Inflammatory macrophage treated with lipopolysaccharide for 1 hour (primary cell): Measurements from ENCODE around the gene FASTKD3.
A peak's percentile ranks its signal among the peaks of the same experiment; 100 is the strongest.

ENCODE experiments used
- DNase-seq, 2 donors: peaks; one replicate each; pipeline ENCODE4 v3.0.0-alpha.2; 2020 to 2022

The FASTKD3 gene, protein sequence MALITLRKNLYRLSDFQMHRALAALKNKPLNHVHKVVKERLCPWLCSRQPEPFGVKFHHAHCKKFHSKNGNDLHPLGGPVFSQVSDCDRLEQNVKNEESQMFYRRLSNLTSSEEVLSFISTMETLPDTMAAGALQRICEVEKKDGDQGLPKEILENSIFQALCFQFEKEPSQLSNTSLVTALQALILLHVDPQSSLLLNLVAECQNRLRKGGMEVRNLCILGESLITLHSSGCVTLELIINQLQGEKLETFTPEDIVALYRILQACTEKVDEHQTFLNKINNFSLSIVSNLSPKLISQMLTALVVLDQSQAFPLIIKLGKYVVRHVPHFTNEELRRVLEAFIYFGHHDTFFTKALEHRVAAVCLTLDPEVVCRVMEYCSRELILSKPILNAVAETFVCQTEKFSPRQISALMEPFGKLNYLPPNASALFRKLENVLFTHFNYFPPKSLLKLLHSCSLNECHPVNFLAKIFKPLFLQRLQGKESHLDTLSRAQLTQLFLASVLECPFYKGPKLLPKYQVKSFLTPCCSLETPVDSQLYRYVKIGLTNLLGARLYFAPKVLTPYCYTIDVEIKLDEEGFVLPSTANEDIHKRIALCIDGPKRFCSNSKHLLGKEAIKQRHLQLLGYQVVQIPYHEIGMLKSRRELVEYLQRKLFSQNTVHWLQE

DNA sequence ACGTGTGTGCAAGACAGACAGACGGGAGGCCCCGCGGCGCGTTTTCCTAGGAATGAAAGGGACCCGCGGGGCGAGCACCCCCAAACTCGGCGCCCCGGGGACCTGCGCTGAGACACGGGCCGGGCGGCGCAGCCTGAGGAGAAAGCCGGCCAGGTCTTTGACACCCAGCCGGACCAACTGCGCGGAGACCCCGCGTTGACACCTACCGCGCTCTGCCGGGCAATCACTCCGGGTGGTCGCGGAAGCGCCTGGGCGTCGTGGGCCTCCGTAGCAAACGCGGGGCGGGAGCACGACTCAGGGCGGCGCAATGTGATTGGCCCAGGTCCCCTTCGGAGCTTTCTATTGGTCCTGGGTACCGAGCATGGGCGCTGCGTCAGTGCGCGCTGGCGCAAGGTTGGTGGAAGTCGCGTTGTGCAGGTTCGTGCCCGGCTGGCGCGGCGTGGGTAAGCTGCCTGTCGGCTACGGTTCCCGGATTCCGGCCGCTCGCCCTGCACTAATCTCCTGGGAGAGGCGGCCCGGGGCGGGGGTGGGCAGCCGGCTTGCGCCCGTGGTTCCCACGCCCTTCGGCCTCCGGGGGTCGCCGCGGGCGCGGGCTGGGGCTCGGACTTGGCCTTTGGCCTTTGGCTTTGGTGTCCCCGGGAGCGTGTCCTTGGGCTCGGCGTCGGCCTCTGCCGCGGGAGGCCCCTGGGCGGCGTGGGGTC, at the start of gene FASTKD3, which contains the start of gene MTRR:
Gene FASTKD3, minus strand, starts transcription at position 259 of the 701 bp plus-strand sequence. CDS start 948 bp downstream, outside the sequence.
Gene MTRR, plus strand, starts transcription at position 376 of the 701 bp plus-strand sequence. CDS start 1,647 bp downstream, outside the sequence.
- DNase-seq, result peak; percentile 92 to 94

DNA sequence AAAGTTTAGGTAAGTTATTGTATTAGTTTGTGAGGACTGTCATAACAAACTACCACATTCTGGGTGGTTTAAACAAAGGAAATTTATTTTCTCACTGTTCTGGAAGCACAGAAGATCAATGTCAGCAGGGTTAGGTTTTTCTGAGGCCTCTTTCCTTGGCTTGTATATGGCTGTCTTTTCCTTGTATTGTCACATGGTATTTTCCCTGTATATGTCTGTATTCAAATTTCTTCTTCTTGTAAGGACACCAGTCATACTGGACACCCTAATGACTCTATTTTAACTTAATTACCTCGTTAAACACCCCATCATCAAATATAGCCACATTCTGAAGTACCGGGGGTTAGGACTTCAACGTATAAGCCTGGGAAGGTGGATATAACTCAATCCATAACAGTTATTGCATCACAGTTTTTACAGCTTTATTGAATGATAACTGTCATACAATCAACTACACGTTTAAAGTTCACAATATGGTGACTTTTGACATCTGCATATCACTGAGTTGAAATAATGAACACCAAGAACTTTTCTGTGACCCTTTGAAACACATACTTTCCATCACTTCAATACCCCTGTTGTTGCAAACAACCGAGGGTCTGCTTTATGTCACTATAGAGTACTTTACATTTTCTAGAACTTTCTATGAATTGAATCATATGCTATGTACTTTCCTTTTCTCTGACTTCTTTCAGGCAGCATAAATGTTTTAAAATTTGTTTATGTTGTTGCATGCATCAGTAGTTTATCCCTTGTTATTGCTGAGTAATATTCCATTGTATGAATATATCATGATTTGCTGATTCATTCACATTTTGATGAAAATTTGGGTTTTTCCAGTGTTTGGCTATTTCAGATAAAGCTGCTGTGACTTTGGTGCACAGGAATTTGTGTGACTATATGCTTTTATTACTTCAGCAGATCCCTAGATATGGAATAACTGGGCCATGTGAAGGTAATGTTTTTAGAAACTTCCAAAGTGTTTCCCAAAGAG, 48.6 kb upstream of the FASTKD3 start:
- DNase-seq, result no peak

DNA sequence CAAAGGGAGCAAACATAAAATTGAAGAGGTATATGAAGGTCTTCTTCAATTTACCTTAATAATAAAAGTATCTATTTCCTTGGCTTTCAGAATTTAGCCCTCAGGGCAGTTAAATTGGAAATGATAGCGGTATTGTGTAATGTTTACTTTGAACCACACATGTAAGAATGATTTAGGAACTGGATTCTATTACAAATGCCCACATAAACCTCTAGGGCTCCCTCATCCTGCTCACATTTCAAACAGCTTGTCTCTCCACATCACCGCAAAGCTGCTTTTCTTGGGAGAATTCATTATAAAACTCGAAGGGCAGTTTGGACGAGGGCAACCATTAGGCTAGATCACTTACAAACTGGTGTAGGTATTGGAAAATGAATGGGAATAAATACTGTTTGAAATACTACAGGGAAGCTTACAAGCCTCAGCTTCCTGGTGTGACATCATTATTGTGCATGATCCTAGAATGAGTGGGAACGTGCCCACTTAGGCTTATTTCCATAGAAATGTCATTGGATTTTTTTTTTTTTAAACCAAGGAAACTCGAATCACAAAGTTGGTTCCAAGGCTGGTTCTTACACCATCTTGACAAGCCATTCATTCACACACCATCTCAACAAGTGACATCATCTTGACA, 47.5 kb upstream of the FASTKD3 start:
- DNase-seq, result no peak

DNA sequence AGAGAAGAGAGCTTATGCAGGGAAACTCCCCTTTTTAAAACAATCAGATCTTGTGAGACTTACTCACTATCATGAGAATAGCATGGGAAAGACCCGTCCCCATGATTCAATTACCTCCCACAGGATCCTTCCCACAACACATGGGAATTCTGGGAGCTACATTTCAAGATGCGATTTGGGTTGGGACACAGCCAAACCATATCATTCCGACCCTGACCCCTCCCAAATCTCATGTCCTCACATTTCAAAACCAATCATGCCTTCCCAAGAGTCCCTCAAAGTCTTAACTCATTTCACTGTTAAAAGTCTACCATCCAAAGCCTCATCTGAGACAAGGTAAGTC, 42.6 kb upstream of the FASTKD3 start:
- peak in 1 of 2 donors; percentile 46 for DNase-seq

GRCh38 chr5:7910738-7911428, 42.1 kb upstream of the FASTKD3 start:
- no peak for DNase-seq

- DNase-seq, result no peak
These were observed 39.5 kb upstream of the FASTKD3 start for GRCh38 chr5:7908317-7908716.

GRCh38 chr5:7907612-7908011, 38.8 kb upstream of the FASTKD3 start:
- DNase-seq, result no peak

- DNase-seq, result no peak
These were observed 35.3 kb upstream of the FASTKD3 start for GRCh38 chr5:7904170-7904569.

- DNase-seq, result peak in 1 of 2 donors; percentile 13
These were observed 34.1 kb upstream of the FASTKD3 start for GRCh38 chr5:7902666-7903625.

DNA sequence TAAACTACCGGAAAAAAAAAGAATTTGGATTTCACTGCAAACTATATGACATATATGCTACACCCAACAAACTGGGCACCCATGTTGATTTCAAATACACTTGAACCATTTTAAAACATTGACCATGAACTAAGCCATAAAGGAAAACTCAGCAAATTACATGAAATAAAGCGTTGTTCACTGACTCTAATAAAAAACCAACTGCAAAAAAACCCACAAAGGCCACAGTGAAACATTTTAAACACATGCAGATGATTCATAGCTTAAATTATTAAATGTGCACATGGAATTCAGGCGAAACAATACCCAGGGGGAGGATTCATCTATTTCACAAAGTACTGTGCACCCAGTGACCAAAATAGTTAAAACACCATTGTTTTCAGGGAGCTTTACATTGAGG, 33.4 kb upstream of the FASTKD3 start:
- DNase-seq, result no peak

GRCh38 chr5:7897014-7897600, 28.3 kb upstream of the FASTKD3 start:
- DNase-seq, result peak; percentile 16 to 25

- DNase-seq, result no peak
These were observed 26.0 kb upstream of the FASTKD3 start for GRCh38 chr5:7894860-7895259.

DNA sequence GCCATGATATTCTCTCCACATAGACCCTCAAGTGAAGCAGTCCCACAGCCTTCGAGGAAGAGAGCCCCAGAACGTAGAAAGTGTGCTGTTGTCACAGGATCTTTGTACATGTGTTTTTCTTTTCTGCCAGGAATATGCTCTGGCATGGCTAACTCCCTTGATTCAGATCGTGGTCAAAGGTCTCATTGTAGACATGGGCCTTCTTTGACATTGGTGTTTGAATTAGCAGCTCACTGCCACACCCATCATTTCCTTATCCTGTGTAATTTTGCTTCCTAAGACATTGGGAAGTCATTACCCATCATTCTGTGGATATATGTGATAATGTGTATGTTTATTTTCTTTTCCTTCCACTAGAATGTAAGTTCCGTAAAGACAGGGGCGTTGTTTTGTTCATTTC, 25.6 kb upstream of the FASTKD3 start:
- DNase-seq, result no peak

DNA sequence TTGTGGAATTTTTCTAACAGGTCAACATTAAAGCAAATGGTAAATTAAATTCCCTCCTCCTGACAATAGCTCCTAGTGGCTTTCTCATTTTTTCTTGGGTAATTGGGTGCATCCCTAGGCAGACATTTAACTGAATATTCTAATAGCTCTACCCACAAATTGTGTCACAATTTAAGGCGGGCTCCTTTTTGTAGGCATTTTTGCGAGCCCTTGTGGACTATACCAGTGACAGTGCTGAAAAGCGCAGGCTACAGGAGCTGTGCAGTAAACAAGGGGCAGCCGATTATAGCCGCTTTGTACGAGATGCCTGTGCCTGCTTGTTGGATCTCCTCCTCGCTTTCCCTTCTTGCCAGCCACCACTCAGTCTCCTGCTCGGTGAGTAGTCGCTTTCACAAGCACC, 20.1 kb upstream of the FASTKD3 start:
- no peak for DNase-seq

DNA sequence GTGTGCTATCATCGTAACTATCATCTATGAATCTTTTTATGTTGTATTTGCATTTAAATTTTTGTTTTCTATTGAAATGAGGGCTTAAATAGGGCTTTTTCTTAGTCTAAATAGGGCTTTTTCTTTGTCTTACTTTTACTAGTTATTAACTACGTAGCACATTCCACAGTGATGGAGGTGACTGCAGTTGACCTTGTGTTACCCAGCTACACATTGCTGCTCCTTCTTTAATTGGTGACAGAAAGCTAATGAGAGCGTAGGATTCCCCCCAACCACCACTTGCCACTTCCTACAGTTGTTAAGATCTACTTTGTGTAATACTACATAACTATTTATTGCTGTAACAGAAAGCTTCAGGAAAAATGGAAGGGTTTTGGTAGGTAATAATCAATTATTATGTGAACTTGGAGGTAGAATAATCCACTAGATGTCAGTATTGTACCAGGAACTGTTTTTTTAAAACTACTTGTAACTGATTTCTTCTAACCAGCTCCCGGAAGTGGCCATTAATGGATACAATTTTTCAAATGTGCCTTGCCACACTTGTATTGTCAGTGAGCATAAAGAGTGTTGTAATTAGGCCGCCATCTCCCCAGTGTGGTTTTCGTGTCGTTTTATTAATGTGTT, 18.1 kb upstream of the FASTKD3 start:
- peak; percentile 18 to 56 for DNase-seq

GRCh38 chr5:7884491-7885267, 15.8 kb upstream of the FASTKD3 start:
- DNase-seq, result no peak

- no peak for DNase-seq
These were observed 14.1 kb upstream of the FASTKD3 start for GRCh38 chr5:7882926-7883325.

DNA sequence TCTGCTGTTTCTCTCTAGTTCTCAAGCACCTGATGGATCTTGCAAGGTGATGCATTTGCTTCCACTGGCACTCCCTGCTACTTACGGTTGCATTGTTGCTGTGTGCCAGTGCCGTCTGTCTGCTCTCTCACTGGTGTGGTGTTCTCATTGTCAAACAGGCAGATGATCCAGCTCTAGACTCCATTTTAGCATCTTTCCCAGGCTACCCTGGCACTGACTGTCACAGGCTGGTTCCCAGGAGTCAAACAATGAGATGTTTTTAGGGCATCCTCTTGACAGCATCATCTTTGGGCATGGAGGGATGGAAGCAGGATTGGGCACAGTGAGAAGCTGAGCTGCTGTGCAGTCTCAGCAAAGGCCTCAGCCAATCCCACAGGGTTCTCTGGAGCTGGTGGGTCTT, 13.0 kb upstream of the FASTKD3 start:
- DNase-seq, result no peak
